KMS-11 (cell line): Measurements from ENCODE around the gene AGAP1.

Experiments
- H2AFZ ChIP-seq: fragments of 200-600 bp; sonication (generic); 2 replicates; pipeline ENCODE4 v1.6.1; 2016; ENCODE audit warnings: antibody characterized with exemption, mixed run types, low read depth
- H3K27ac ChIP-seq: fragments of 200-600 bp; sonication (generic); 2 replicates; pipeline ENCODE4 v1.6.1; 2016; ENCODE audit warnings: mild to moderate bottlenecking, mixed run types
- H3K27me3 ChIP-seq: fragments of 200-600 bp; sonication (generic); 2 replicates; pipeline ENCODE4 v1.6.1; 2017; ENCODE audit warnings: mild to moderate bottlenecking, low read depth, mixed run types, moderate library complexity; ENCODE audit not compliant: insufficient read depth
- H3K36me3 ChIP-seq: fragments of 200-600 bp; sonication (generic); 2 replicates; pipeline ENCODE4 v1.6.1; 2017; ENCODE audit warnings: mild to moderate bottlenecking, mixed run types; ENCODE audit not compliant: insufficient read depth
- H3K4me1 ChIP-seq: fragments of 200-600 bp; sonication (generic); 2 replicates; pipeline ENCODE4 v1.6.1; 2016; ENCODE audit warnings: mild to moderate bottlenecking, low read depth, mixed run types; ENCODE audit not compliant: poor library complexity, severe bottlenecking
- H3K4me2 ChIP-seq: fragments of 200-600 bp; sonication (generic); 2 replicates; pipeline ENCODE4 v1.7.0; 2016; ENCODE audit warnings: mild to moderate bottlenecking, mixed run types
- H3K4me3 ChIP-seq: fragments of 200-600 bp; sonication (generic); IDR thresholded peaks from 2 replicates; pipeline ENCODE4 v1.6.1; 2017; ENCODE audit warnings: low read depth, low read length, mixed read lengths; ENCODE audit not compliant: insufficient read depth
- H3K79me2 ChIP-seq: fragments of 200-600 bp; sonication (generic); 2 replicates; pipeline ENCODE4 v1.6.1; 2016; ENCODE audit warnings: low read depth, mixed run types; ENCODE audit not compliant: insufficient read depth
- H3K9ac ChIP-seq: fragments of 200-600 bp; sonication (generic); 2 replicates; pipeline ENCODE4 v1.6.1; 2016; ENCODE audit warnings: mild to moderate bottlenecking, mixed run types
- H4K20me1 ChIP-seq: fragments of 200-600 bp; sonication (generic); 2 replicates; pipeline ENCODE4 v1.6.1; 2016; ENCODE audit warnings: mild to moderate bottlenecking, mixed run types; ENCODE audit not compliant: insufficient read depth
- TF ChIP-seq, protein P1 (sequence below): fragments of 200-600 bp; sonication (generic); conservative IDR thresholded peaks from 2 replicates; pipeline ENCODE4 v1.6.1; 2017; ENCODE audit warnings: low read depth, mild to moderate bottlenecking, antibody characterized with exemption, low read length, moderate library complexity, mixed read lengths

The AGAP1 gene

DNA sequence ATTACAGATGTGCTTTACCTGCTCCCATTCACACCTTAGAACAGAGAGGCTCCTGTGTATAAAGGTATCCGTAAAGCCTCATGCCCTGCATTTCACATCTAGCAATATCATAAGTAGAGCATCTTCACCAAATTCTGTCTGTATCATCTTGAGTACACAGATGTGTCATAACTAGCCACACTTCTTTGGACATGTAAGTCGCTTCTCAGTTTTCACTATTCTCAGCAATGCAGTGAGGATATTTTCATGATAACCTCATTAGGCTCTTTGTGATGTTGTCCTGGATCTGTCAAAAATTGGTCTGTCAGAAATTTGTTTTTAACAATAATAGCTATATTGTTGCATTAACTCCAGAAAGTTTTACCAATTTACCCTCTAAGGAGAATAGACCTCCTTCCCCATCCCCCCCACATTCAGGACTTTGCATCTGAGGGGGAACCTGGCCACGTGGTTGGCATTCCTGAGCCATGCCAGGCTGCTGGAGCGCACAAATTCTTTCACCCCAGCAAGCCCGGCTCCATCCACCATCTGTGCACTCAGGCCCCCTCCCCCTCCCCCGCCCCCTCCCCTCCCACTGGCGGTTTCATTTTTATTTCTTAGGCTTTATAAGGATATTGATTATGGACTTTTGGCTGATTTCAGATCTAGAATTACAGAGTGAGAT is 34.1 kb downstream of the AGAP1 start:
- no peaks in the 10 kb centered on the region for H3K27me3 ChIP-seq
- H3K4me3 ChIP-seq, result no peak overlapping the region
- TF ChIP-seq, protein P1, sequence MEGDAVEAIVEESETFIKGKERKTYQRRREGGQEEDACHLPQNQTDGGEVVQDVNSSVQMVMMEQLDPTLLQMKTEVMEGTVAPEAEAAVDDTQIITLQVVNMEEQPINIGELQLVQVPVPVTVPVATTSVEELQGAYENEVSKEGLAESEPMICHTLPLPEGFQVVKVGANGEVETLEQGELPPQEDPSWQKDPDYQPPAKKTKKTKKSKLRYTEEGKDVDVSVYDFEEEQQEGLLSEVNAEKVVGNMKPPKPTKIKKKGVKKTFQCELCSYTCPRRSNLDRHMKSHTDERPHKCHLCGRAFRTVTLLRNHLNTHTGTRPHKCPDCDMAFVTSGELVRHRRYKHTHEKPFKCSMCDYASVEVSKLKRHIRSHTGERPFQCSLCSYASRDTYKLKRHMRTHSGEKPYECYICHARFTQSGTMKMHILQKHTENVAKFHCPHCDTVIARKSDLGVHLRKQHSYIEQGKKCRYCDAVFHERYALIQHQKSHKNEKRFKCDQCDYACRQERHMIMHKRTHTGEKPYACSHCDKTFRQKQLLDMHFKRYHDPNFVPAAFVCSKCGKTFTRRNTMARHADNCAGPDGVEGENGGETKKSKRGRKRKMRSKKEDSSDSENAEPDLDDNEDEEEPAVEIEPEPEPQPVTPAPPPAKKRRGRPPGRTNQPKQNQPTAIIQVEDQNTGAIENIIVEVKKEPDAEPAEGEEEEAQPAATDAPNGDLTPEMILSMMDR, result no peak
- H3K4me2 ChIP-seq, result no peak overlapping the region
- no peaks in the 10 kb centered on the region for H3K4me1 ChIP-seq
- no peak overlapping the region for H3K27ac ChIP-seq
- no peaks in the 10 kb centered on the region for H3K36me3 ChIP-seq
- H4K20me1 ChIP-seq, result no peaks in the 10 kb centered on the region
- H3K9ac ChIP-seq, result no peak overlapping the region
- H3K79me2 ChIP-seq, result peaks cover 70% of the 10 kb centered on the region
- H2AFZ ChIP-seq, result no peak overlapping the region

DNA sequence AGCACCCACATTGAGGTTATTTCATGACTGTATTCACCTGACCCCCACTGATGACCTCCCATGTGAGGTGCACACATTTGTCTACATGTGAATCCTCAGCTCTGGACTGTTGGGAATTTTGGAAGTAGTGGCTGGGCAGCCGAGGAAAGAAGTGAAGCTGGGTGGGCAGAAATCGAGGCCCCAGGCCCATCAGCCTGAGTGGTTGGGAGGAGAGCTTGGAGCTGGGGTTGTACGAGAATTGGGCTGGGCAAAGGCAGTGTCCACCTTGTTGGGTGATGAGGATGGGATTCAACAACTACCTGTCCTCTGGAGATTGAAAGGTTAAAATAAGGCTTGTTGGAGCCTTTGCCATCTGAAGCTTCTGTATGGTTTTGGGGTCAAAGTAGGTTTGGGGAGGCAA is 35.8 kb downstream of the AGAP1 start:
- H3K4me2 ChIP-seq, result no peak overlapping the region
- H3K9ac ChIP-seq, result no peak overlapping the region
- H3K4me1 ChIP-seq, result no peaks in the 10 kb centered on the region
- no peaks in the 10 kb centered on the region for H3K36me3 ChIP-seq
- no peaks in the 10 kb centered on the region for H4K20me1 ChIP-seq
- H3K27me3 ChIP-seq, result no peaks in the 10 kb centered on the region
- H3K79me2 ChIP-seq, result peaks cover 73% of the 10 kb centered on the region
- TF ChIP-seq, protein P1, result no peak
- no peak overlapping the region for H3K4me3 ChIP-seq
- no peak overlapping the region for H2AFZ ChIP-seq
- no peak overlapping the region for H3K27ac ChIP-seq

DNA sequence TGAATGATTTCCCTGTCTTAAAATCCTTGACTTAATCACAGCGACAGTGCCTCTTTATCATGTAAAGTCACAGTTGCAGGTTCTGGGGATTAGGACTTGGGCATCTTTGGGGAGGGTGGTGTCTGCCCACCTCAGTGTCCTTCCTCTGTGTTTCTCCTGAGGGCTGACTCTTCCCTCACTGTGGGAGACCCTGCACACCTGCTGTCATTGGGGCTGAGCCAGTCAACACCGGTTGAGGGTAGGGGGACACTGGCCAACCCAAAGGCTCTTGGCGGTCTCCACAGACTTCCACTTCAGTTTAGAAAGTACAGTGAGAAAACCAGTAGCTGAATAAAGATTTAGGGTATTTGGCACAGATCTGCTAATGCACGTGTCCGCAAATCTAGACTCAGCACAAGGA is 36.9 kb downstream of the AGAP1 start:
- Histone ChIP-seq H3K27me3 (no peaks in the 10 kb centered on the region), H3K79me2 (peaks cover 74% of the 10 kb centered on the region), H3K27ac (no peak overlapping the region), H3K4me1 (no peaks in the 10 kb centered on the region), H3K4me3 (no peak overlapping the region), H3K9ac (no peak overlapping the region), H4K20me1 (no peaks in the 10 kb centered on the region), H3K36me3 (no peaks in the 10 kb centered on the region), H2AFZ (no peak overlapping the region), H3K4me2 (no peak overlapping the region)
- TF ChIP-seq, protein P1, result no peak

DNA sequence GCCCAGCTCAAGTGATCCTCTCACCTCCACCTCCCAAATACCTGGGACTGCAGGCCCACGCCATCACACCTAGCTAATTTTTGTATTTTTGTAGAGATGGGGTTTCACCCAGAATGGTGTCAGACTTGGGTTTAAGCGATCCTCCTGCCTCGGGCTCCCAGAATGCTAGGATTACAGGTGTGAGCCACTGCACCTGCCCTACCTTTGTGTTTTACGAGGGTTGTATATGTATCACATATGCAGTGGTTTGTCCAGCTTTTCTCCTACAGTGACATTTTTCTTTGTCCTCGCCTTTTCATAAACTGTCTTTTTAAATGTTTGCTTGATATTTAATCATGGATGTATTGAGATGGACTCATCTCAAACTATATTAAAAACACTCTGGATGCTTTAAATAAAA is 38.5 kb downstream of the AGAP1 start:
- Histone ChIP-seq H4K20me1 (no peaks in the 10 kb centered on the region), H3K9ac (no peak overlapping the region), H3K79me2 (peaks cover 77% of the 10 kb centered on the region), H2AFZ (no peak overlapping the region), H3K36me3 (no peaks in the 10 kb centered on the region), H3K4me3 (no peak overlapping the region), H3K27me3 (no peaks in the 10 kb centered on the region), H3K27ac (no peak overlapping the region), H3K4me1 (no peaks in the 10 kb centered on the region), H3K4me2 (no peak overlapping the region)
- TF ChIP-seq, protein P1, result no peak
